ENCODE results near the gene ERN1. TPM values are rescaled to one million over a fixed set of nuclear protein-coding genes. Genes with fewer than 3 reads are reported as not detected.

Gene ERN1
- total and polyA plus RNA-seq, 2 of the 13 experiments (the other 11 are each of a cell fraction or from before 2014, with no cell fraction given) = 6.0 to 12.7 TPM

GRCh38 chr17:64042700-64043485, 87.1 kb downstream of the ERN1 start (continued):
- TF ChIP-seq, protein P1, sequence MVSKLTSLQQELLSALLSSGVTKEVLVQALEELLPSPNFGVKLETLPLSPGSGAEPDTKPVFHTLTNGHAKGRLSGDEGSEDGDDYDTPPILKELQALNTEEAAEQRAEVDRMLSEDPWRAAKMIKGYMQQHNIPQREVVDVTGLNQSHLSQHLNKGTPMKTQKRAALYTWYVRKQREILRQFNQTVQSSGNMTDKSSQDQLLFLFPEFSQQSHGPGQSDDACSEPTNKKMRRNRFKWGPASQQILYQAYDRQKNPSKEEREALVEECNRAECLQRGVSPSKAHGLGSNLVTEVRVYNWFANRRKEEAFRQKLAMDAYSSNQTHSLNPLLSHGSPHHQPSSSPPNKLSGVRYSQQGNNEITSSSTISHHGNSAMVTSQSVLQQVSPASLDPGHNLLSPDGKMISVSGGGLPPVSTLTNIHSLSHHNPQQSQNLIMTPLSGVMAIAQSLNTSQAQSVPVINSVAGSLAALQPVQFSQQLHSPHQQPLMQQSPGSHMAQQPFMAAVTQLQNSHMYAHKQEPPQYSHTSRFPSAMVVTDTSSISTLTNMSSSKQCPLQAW (CRISPR knock-in tag; IDR thresholded peaks at IDR 0.05) = no peak
- TF ChIP-seq MAFK (conservative IDR thresholded peaks at IDR 0.05 in 1 of 2, IDR thresholded peaks at IDR 0.05 in 1 of 2; ENCODE audit: low read length in 2 of 2) = peak; percentile 84 to 92

DNA sequence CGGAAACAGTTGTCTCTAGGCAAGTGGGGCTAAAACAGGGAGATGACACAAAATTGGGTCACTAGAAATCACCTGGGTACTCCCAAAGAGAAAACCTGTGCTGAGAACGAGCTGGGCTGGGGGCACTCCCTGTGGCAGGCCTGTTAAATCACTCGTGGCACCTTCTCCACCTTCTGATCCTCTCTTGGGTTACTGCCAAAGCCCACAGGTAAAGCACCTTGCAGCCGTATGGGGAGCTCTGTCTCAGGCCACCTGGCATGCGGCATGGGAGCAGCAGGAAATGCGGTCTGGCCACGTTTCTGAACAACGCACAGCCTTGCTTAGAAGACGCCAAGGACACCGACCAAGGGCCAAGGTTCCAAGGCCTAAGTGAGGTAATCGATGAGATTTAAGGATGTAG, 88.0 kb downstream of the ERN1 start:
- no peak for FAIRE-seq
- POLR2A ChIA-PET = interaction anchor here (1.2 kb wide), 1 partner anchor 18 kb away, joined by 3 read pairs; no protein-coding TSS in a partner anchor
- DNase-seq (ENCODE audit: low spot score) = no peak
- Histone ChIP-seq H3K27ac (ENCODE audit: extremely low read length, insufficient read depth, low read length) (no peak overlapping the region), H2AFZ (ENCODE audit: low read length) (no peak overlapping the region), H3K36me3 (replicated peaks in 1 of 2; ENCODE audit: control insufficient read depth in 1 of 2, insufficient read depth in 2 of 2, low read length in 2 of 2) (peaks cover 24 to 44% of the 10 kb centered on the region in 2 experiments), H3K4me2 (ENCODE audit: low read depth, low read length) (no peak overlapping the region), H3K9ac (ENCODE audit: insufficient read depth, low read depth, low read length) (no peak overlapping the region), H3K79me2 (ENCODE audit: insufficient read depth, low read length) (no peaks in the 10 kb centered on the region), H3K4me1 (ENCODE audit: insufficient read depth, low read length) (no peaks in the 10 kb centered on the region), H3K9me3 (ENCODE audit: low read length) (no peaks in the 10 kb centered on the region), H3K4me3 (replicated peaks in 1 of 3; ENCODE audit: insufficient read depth in 1 of 3, low read depth in 2 of 3, low read length in 3 of 3) (no peak overlapping the region), H3K27me3 (ENCODE audit: control insufficient read depth in 1 of 2, insufficient read depth in 2 of 2, low read length in 2 of 2) (no peaks in the 10 kb centered on the region), H4K20me1 (ENCODE audit: insufficient read depth, low read length) (no peaks in the 10 kb centered on the region)
- TF ChIP-seq SRSF4 (IDR thresholded peaks at IDR 0.05; ENCODE audit: low read depth, low read length, poor library complexity, severe bottlenecking) (no peak), ZNF780A (CRISPR knock-in tag; IDR thresholded peaks at IDR 0.05) (no peak)
- TF ChIP-seq, protein P2, sequence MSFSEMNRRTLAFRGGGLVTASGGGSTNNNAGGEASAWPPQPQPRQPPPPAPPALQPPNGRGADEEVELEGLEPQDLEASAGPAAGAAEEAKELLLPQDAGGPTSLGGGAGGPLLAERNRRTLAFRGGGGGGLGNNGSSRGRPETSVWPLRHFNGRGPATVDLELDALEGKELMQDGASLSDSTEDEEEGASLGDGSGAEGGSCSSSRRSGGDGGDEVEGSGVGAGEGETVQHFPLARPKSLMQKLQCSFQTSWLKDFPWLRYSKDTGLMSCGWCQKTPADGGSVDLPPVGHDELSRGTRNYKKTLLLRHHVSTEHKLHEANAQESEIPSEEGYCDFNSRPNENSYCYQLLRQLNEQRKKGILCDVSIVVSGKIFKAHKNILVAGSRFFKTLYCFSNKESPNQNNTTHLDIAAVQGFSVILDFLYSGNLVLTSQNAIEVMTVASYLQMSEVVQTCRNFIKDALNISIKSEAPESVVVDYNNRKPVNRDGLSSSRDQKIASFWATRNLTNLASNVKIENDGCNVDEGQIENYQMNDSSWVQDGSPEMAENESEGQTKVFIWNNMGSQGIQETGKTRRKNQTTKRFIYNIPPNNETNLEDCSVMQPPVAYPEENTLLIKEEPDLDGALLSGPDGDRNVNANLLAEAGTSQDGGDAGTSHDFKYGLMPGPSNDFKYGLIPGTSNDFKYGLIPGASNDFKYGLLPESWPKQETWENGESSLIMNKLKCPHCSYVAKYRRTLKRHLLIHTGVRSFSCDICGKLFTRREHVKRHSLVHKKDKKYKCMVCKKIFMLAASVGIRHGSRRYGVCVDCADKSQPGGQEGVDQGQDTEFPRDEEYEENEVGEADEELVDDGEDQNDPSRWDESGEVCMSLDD (CRISPR knock-in tag; IDR thresholded peaks at IDR 0.05; ENCODE audit: borderline replicate concordance) = no peak
- no TSS peak for BruUV-seq (replicated peaks)
- no peak for ATAC-seq
- in situ Hi-C loops (cut with HindIII; ENCODE audit: extremely low pct_ligation_motif_present, low pct_unique_long_range_greater_than_20kb) (no loop called here), intact Hi-C loops (cut with micrococcal nuclease; ENCODE audit: unreplicated experiment) (no loop called here)
- CTCF ChIA-PET (ENCODE audit: low intra/inter-chr PET ratio, low total read pairs) = no interaction called here
- 75% methylated on average over 11 of the region's 11 CpGs for WGBS (ENCODE audit: low lambda C conversion rate)

All from HepG2 (cell line).